ENCODE data around the gene ZMIZ2.

ZMIZ2 gene

GRCh38 chr7:44755698-44756627 lies 7.3 kb downstream of the ZMIZ2 start:
- DNase-seq (ENCODE audit: low read depth, low spot score), result no peak
- ChIA-PET CTCF (no interaction called here), POLR2A (interaction anchor here (0.5 kb wide), 1 partner anchor 36 kb away, joined by 3 read pairs; no protein-coding TSS in a partner anchor)
- TF ChIP-seq, protein P1, sequence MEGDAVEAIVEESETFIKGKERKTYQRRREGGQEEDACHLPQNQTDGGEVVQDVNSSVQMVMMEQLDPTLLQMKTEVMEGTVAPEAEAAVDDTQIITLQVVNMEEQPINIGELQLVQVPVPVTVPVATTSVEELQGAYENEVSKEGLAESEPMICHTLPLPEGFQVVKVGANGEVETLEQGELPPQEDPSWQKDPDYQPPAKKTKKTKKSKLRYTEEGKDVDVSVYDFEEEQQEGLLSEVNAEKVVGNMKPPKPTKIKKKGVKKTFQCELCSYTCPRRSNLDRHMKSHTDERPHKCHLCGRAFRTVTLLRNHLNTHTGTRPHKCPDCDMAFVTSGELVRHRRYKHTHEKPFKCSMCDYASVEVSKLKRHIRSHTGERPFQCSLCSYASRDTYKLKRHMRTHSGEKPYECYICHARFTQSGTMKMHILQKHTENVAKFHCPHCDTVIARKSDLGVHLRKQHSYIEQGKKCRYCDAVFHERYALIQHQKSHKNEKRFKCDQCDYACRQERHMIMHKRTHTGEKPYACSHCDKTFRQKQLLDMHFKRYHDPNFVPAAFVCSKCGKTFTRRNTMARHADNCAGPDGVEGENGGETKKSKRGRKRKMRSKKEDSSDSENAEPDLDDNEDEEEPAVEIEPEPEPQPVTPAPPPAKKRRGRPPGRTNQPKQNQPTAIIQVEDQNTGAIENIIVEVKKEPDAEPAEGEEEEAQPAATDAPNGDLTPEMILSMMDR (IDR thresholded peaks at IDR 0.05; ENCODE audit: insufficient read depth, low read length, missing control alignments), result no peak
- H3K4me3 ChIP-seq (ENCODE audit: low read depth, low read length), result no peak overlapping the region

- no peak for DNase-seq (ENCODE audit: low read depth, low spot score)
- TF ChIP-seq, protein P1 (IDR thresholded peaks at IDR 0.05; ENCODE audit: insufficient read depth, low read length, missing control alignments), result no peak
- ChIA-PET POLR2A (interaction anchor here (0.6 kb wide), 1 partner anchor 175 kb away, joined by 3 read pairs; the partner anchor contains the start of gene TMED4), CTCF (interaction anchor here (0.5 kb wide), 1 partner anchor 103 kb away, joined by 3 read pairs; no protein-coding TSS in a partner anchor)
- H3K4me3 ChIP-seq (ENCODE audit: low read depth, low read length), result no peak overlapping the region
These were observed 8.3 kb downstream of the ZMIZ2 start for GRCh38 chr7:44756904-44757303.

DNA sequence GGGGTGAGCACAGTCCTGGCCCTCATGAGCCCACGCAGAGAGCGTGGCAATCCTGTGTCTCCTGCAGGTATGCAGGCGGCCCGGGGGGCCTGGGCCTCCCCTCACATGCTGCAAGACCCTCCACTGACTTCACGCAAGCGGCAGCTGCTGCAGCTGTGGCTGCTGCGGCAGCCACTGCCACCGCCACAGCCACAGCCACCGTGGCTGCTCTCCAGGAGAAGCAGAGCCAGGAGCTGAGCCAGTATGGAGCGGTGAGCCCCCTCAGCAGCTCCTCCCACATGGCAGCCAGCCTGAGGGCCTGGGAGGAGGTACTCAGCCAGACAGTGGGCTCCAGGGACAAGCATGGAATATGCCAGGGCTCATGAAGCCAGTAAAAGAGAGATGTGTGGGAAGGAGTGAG lies 8.7 kb downstream of the ZMIZ2 start:
- H3K4me3 ChIP-seq (ENCODE audit: low read depth, low read length), result no peak overlapping the region
- CTCF ChIA-PET, result interaction anchor here (0.5 kb wide), 1 partner anchor 102 kb away, joined by 3 read pairs; no protein-coding TSS in a partner anchor
- TF ChIP-seq, protein P1 (IDR thresholded peaks at IDR 0.05; ENCODE audit: insufficient read depth, low read length, missing control alignments), result no peak
- no peak for DNase-seq (ENCODE audit: low read depth, low spot score)
- POLR2A ChIA-PET, result interaction anchor here (0.6 kb wide), 1 partner anchor 175 kb away, joined by 3 read pairs; the partner anchor contains the start of gene TMED4

DNA sequence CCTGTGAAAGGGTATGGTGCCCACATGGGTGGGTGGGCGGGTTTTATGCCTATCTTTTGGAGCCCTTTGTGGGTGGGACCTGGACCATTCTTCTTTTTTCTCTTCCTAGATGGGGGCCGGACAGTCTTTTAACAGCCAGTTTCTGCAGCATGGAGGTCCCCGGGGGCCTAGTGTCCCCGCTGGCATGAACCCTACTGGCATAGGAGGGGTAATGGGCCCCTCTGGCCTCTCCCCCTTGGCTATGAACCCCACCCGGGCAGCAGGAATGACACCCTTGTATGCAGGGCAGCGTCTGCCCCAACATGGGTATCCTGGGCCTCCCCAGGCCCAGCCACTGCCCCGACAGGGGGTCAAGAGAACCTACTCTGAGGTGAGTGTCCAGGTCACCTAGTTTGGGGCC lies 9.1 kb downstream of the ZMIZ2 start:
- no peak overlapping the region for H3K4me3 ChIP-seq (ENCODE audit: low read depth, low read length)
- ChIA-PET CTCF (interaction anchor here (0.9 kb wide), 1 partner anchor 9 kb away, joined by 3 read pairs; no protein-coding TSS in a partner anchor), POLR2A (interaction anchor here (0.7 kb wide), 1 partner anchor 118 kb away, joined by 4 read pairs; no protein-coding TSS in a partner anchor)
- TF ChIP-seq, protein P1 (IDR thresholded peaks at IDR 0.05; ENCODE audit: insufficient read depth, low read length, missing control alignments), result no peak
- DNase-seq (ENCODE audit: low read depth, low spot score), result no peak

DNA sequence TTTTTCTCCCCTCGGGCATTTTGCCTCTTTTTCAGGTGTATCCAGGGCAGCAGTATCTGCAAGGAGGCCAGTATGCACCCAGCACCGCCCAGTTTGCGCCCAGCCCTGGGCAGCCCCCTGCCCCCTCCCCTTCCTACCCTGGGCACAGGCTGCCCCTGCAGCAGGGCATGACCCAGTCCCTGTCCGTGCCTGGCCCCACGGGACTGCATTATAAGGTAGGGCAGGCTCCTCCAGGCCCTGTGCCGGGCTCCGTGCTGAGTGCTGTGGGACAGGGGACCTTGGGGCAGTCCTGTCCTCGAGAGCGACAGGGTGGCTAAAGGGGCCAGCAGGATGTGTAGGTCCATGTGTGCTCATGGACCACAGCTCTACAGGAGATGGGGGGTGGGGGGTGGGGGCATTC lies 10.6 kb downstream of the ZMIZ2 start:
- CTCF ChIA-PET, result no interaction called here
- POLR2A ChIA-PET, result no interaction called here
- no peak for DNase-seq (ENCODE audit: low read depth, low spot score)
- no peak overlapping the region for H3K4me3 ChIP-seq (ENCODE audit: low read depth, low read length)
- TF ChIP-seq, protein P1 (IDR thresholded peaks at IDR 0.05; ENCODE audit: insufficient read depth, low read length, missing control alignments), result no peak

DNA sequence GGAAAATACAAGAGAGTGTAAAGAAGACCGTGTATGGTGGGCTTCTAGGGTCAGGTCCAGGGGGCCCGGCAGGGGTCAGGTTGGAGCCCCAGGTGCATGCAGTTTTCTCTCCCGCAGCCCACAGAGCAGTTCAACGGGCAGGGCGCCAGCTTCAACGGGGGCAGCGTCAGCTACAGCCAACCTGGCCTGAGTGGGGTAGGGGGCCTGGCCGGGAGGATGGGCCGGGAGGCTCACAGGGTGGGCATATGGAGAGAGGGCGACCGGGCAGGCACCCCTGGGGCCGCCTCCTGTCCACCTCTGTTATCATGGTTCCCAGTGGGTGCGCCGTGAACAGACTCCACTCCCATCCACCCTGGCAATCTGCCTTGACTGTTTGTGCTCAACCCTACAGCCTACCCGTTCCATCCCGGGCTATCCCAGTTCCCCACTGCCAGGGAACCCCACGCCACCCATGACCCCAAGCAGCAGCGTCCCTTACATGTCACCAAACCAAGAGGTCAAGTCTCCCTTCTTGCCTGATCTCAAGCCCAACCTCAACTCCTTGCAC lies 11.5 kb downstream of the ZMIZ2 start:
- POLR2A ChIA-PET, result no interaction called here
- no peak overlapping the region for H3K4me3 ChIP-seq (ENCODE audit: low read depth, low read length)
- no peak for DNase-seq (ENCODE audit: low read depth, low spot score)
- CTCF ChIA-PET, result no interaction called here
- TF ChIP-seq, protein P1 (IDR thresholded peaks at IDR 0.05; ENCODE audit: insufficient read depth, low read length, missing control alignments), result no peak
